Measurements from ENCODE around the gene IGSF5.

- TF ChIP-seq CTCF (IDR thresholded peaks at IDR 0.05; ENCODE audit: insufficient read depth, low read length) = no peak
- TF ChIP-seq POLR2AphosphoS5 (IDR thresholded peaks at IDR 0.05; ENCODE audit: low read depth) = no peak
- TF ChIP-seq REST (IDR thresholded peaks at IDR 0.05; ENCODE audit: insufficient replicate concordance, low read depth) = no peak
- TF ChIP-seq GABPA (IDR thresholded peaks at IDR 0.05; ENCODE audit: low read depth) = no peak
These were observed 37.7 kb upstream of the IGSF5 start for GRCh38 chr21:39707316-39707715.

Measured in HL-60 (cell line).